K562 (cell line): ENCODE results near the gene TBATA. TPM values are rescaled to one million over a fixed set of nuclear protein-coding genes. Genes with fewer than 3 reads are reported as not detected.

Experiments used
- DPF2 ChIP-seq: fragments of 450-650 bp; IDR thresholded peaks from 2 replicates; pipeline ENCODE4 v1.6.1; 2016
- EHMT2 ChIP-seq: fragments of 450-650 bp; IDR thresholded peaks from 2 replicates; pipeline ENCODE4 v1.6.1; 2018; ENCODE audit warnings: antibody characterized with exemption
- FOXA3 ChIP-seq, 2 experiments: fragments of 450-650 bp in 1 of 2; sonication (generic) in 1 of 2; formaldehyde crosslinking; IDR thresholded peaks in 1 of 2; conservative IDR thresholded peaks in 1 of 2; 2 replicates each; pipeline versions ENCODE4 v1.4.0 to v1.8.0; 2020 to 2022; ENCODE audit warnings: mild to moderate bottlenecking in 2 of 2, missing genetic modification reagents in 1 of 2
- HDAC8 ChIP-seq: fragments of 450-650 bp; IDR thresholded peaks from 2 replicates; pipeline ENCODE4 v1.6.1; 2016; ENCODE audit warnings: mild to moderate bottlenecking, missing genetic modification characterization, moderate library complexity, missing compliant biosample characterization
- LARP7 ChIP-seq: fragments of 450-650 bp; IDR thresholded peaks from 2 replicates; pipeline ENCODE4 v1.6.1; 2016
- MLX ChIP-seq, 2 experiments: fragments of 450-650 bp in 1 of 2; sonication (generic) in 1 of 2; formaldehyde crosslinking; conservative IDR thresholded peaks; 2 replicates each; pipeline versions ENCODE4 v1.4.0 to v1.8.1; 2020 to 2022; ENCODE audit warnings: mild to moderate bottlenecking in 1 of 2, missing genetic modification reagents in 1 of 2
- NR1H2 ChIP-seq: sonication (generic); formaldehyde crosslinking; IDR thresholded peaks from 2 replicates; pipeline ENCODE4 v1.4.0; 2020; ENCODE audit warnings: mild to moderate bottlenecking, missing genetic modification reagents
- RBM15 ChIP-seq: fragments of 200-400 bp; formaldehyde crosslinking; IDR thresholded peaks from 2 replicates; pipeline ENCODE4 v1.6.1; 2018; ENCODE audit warnings: mild to moderate bottlenecking, low read length, moderate library complexity; ENCODE audit not compliant: insufficient read depth
- SPI1 ChIP-seq: IDR thresholded peaks from 2 replicates; pipeline ENCODE4 v1.6.1; 2011; ENCODE audit warnings: low read depth, low read length, control low read depth, borderline replicate concordance
- ZBTB2 ChIP-seq: fragments of 450-650 bp; IDR thresholded peaks from 2 replicates; pipeline ENCODE4 v1.6.1; 2016; ENCODE audit warnings: antibody characterized with exemption
- ZNF253 ChIP-seq: fragments of 250-450 bp; sonication (Bioruptor Pico); conservative IDR thresholded peaks from 2 replicates; pipeline ENCODE4 v1.6.1; 2021; ENCODE audit warnings: mild to moderate bottlenecking
- ZNF740 ChIP-seq, 3 experiments: fragments of 200-800 bp in 1 of 3; sonication (Bioruptor generic) in 1 of 3; sonication (generic) in 1 of 3; formaldehyde crosslinking in 1 of 3; IDR thresholded peaks; 2 replicates each; pipeline versions ENCODE4 v1.6.1 to v1.8.0; 2016 to 2022; ENCODE audit warnings: mild to moderate bottlenecking in 2 of 3, missing compliant biosample characterization in 2 of 3, missing genetic modification characterization in 2 of 3, missing genetic modification reagents in 1 of 3
- polyA plus RNA-seq, 8 experiments: library from polyadenylated mRNA; depleted of rRNA in 4 of 8; stranded (reverse) in 5 of 8; unstranded in 3 of 8; fragments of >200 nt; fragmentation: Nextera tagmentation in 2 of 8; fragmentation: Illumina TruSeq in 1 of 8; extraction: Ambion mirVana in 2 of 8; extraction: Trizol in 1 of 8; gene quantifications; 2 replicates each; pipeline versions ENCODE4 v1.2.1 to v1.2.3, GENCODE V29; 2011 to 2014; ENCODE audit warnings: inconsistent platforms in 1 of 8, missing spikeins in 1 of 8
- total RNA-seq, 7 experiments: library from RNA; depleted of rRNA in 6 of 7; stranded (reverse); fragments of >200 nt in 6 of 7; fragmentation: Illumina TruSeq in 2 of 7; extraction: Trizol in 2 of 7; gene quantifications; 2 replicates each; pipeline versions ENCODE4 v1.2.1 to v1.2.3, GENCODE V29; 2011 to 2021; ENCODE audit warnings: low replicate concordance in 1 of 7
- TF ChIP-seq, protein P1 (sequence below), 2 experiments: fragments of 450-650 bp in 1 of 2; sonication (generic) in 1 of 2; formaldehyde crosslinking in 1 of 2; IDR thresholded peaks; 2 replicates each; pipeline versions ENCODE4 v1.7.1 to v1.9.0; 2016 to 2022; ENCODE audit warnings: inconsistent platforms in 1 of 2, mild to moderate bottlenecking in 1 of 2, missing genetic modification reagents in 1 of 2

Gene TBATA
- total and polyA plus RNA-seq, 9 of the 15 experiments (the other 6 are each of a cell fraction or from before 2014, with no cell fraction given) = not detected

- TF ChIP-seq, protein P1, sequence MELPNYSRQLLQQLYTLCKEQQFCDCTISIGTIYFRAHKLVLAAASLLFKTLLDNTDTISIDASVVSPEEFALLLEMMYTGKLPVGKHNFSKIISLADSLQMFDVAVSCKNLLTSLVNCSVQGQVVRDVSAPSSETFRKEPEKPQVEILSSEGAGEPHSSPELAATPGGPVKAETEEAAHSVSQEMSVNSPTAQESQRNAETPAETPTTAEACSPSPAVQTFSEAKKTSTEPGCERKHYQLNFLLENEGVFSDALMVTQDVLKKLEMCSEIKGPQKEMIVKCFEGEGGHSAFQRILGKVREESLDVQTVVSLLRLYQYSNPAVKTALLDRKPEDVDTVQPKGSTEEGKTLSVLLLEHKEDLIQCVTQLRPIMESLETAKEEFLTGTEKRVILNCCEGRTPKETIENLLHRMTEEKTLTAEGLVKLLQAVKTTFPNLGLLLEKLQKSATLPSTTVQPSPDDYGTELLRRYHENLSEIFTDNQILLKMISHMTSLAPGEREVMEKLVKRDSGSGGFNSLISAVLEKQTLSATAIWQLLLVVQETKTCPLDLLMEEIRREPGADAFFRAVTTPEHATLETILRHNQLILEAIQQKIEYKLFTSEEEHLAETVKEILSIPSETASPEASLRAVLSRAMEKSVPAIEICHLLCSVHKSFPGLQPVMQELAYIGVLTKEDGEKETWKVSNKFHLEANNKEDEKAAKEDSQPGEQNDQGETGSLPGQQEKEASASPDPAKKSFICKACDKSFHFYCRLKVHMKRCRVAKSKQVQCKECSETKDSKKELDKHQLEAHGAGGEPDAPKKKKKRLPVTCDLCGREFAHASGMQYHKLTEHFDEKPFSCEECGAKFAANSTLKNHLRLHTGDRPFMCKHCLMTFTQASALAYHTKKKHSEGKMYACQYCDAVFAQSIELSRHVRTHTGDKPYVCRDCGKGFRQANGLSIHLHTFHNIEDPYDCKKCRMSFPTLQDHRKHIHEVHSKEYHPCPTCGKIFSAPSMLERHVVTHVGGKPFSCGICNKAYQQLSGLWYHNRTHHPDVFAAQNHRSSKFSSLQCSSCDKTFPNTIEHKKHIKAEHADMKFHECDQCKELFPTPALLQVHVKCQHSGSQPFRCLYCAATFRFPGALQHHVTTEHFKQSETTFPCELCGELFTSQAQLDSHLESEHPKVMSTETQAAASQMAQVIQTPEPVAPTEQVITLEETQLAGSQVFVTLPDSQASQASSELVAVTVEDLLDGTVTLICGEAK (IDR thresholded peaks at IDR 0.05) = 0 out of 2 replicates have a peak, but pooled peaks have one; percentile 19
- TF ChIP-seq, protein P1 (CRISPR knock-in tag; IDR thresholded peaks at IDR 0.05) = no peak
- TF ChIP-seq ZNF253 (CRISPR knock-in tag) (no peak), LARP7 (no peak), FOXA3 (CRISPR knock-in tag; conservative IDR thresholded peaks at IDR 0.05 in 1 of 2, IDR thresholded peaks at IDR 0.05 in 1 of 2) (peak; percentile 40 to 67; a peak in 2 of 4 replicates), RBM15 (no peak), DPF2 (peak; percentile 40; the same call in 1 of the 2 replicates), EHMT2 (no peak), ZNF740 (CRISPR knock-in tag; IDR thresholded peaks at IDR 0.05) (no peak), ZNF740 (tag; IDR thresholded peaks at IDR 0.05) (no peak), SPI1 (peak; percentile 58; the same call in 1 of the 2 replicates), HDAC8 (tag) (no peak), ZBTB2 (peak; percentile 35; the same call in 1 of the 2 replicates), NR1H2 (CRISPR knock-in tag) (no peak), MLX (CRISPR knock-in tag; conservative IDR thresholded peaks at IDR 0.05) (no peak)
Measured at GRCh38 chr10:70742537-70743429, 42.4 kb downstream of the TBATA start (continued).
